Gastrocnemius medialis (tissue), 4 donors: ENCODE data around the gene DAGLA. TPM values are rescaled to one million over a fixed set of nuclear protein-coding genes. Genes with fewer than 3 reads are reported as not detected.

Source experiments
- ATAC-seq, 2 donors: fragments of 150-250 bp; one replicate each; pipeline ENCODE4 v1.9.1; 2016
- DNase-seq, 2 donors: peaks; one replicate each; pipeline ENCODE4 v3.0.0-alpha.2; 2019
- H3K27ac ChIP-seq, 4 donors: fragments of 200-600 bp; sonication (generic); 1 replicate in 1 of 4; 2 replicates in 3 of 4; pipeline ENCODE4 v1.5.1; 2016 to 2018; ENCODE audit warnings: mild to moderate bottlenecking in 2 of 4, moderate library complexity in 1 of 4
- H3K27me3 ChIP-seq, 3 donors: fragments of 200-600 bp; sonication (generic) in 2 of 3; 1 replicate in 1 of 3; 2 replicates in 2 of 3; pipeline versions ENCODE4 v1.5.1 to v1.6.0; 2016 to 2019; ENCODE audit warnings: mild to moderate bottlenecking in 1 of 3, moderate library complexity in 1 of 3
- H3K36me3 ChIP-seq, 2 donors: fragments of 200-600 bp; sonication (generic) in 1 of 2; one replicate each; pipeline ENCODE4 v1.5.1; 2017 to 2018
- H3K4me1 ChIP-seq, 2 donors: fragments of 200-600 bp; sonication (generic) in 1 of 2; one replicate each; pipeline ENCODE4 v1.5.1; 2016 to 2017; ENCODE audit warnings: mild to moderate bottlenecking in 2 of 2
- H3K4me3 ChIP-seq, 4 donors: fragments of 200-600 bp; sonication (generic) in 3 of 4; 1 replicate in 1 of 4; 2 replicates in 3 of 4; pipeline ENCODE4 v1.5.1; 2016 to 2019; ENCODE audit warnings: mild to moderate bottlenecking in 2 of 4
- H3K9me3 ChIP-seq, 3 donors: fragments of 200-600 bp; sonication (generic) in 2 of 3; 1 replicate in 1 of 3; 2 replicates in 2 of 3; pipeline ENCODE4 v1.5.1; 2016 to 2019
- POLR2A ChIP-seq, 2 donors: fragments of 450-650 bp; IDR thresholded peaks; one replicate each; pipeline ENCODE4 v1.6.1; 2017; ENCODE audit warnings: antibody characterized with exemption in 2 of 2, mild to moderate bottlenecking in 2 of 2, moderate library complexity in 2 of 2
- in situ Hi-C, 4 donors: fragments of 200-750 bp; cut with MboI; loops; one replicate each; pipeline versions ENCODE4 v1.15.0 to v1.8.0; 2017; ENCODE audit warnings: low sequenced_read_pairs in 4 of 4
- intact Hi-C: fragments of 100-400 bp; cut with DNase I; formaldehyde crosslinking; loops from one replicate; pipeline ENCODE4 v1.15.1; 2023; ENCODE audit warnings: low total_unique reads
- total RNA-seq, 4 donors: library from RNA; depleted of rRNA; stranded (reverse); fragments of >200 nt; gene quantifications; one replicate each; pipeline versions ENCODE4 v1.1.0 to v1.2.3, GENCODE V29; 2016
- TF ChIP-seq, protein P1 (sequence below), 5 experiments: fragments of 450-650 bp in 3 of 5; fragments of 200-600 bp in 2 of 5; sonication (generic) in 2 of 5; IDR thresholded peaks in 4 of 5; conservative IDR thresholded peaks in 1 of 5; 1 replicate in 4 of 5; 2 replicates in 1 of 5; pipeline ENCODE4 v1.5.1; 2016 to 2019; ENCODE audit warnings: antibody characterized with exemption in 5 of 5, mild to moderate bottlenecking in 3 of 5, moderate library complexity in 3 of 5

DAGLA gene
- total RNA-seq, 4 donors from 2014 or later = 0.58 to 5.5 (median 2.9) TPM

DNA sequence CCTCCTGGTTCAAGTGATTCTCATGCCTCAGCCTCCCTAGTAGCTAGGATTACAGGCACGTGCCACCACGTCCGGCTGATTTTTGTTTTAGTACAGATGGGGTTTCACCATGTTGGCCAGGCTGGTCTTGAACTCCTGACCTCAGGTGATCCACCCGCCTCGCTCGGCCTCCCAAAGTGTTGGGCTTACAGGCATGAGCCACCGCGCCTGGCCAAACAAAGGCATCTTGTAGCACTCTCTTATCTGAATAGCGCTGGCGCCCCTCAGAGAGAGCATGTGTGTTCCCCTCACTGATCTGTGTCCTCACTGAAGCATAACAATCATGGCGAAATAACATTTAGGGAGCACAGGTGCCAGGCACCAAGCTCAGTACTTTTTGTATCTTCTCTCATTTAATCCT, 7.2 kb downstream of the DAGLA start:
- ATAC-seq (no peak), DNase-seq (no peak)
- Histone ChIP-seq H3K27ac (peak overlapping the region in 1 of 4 donors; percentile 79), H3K27me3 (no peaks in the 10 kb centered on the region), H3K4me3 (no peak overlapping the region), H3K9me3 (no peaks in the 10 kb centered on the region), H3K4me1 (peaks cover 15 to 27% of the 10 kb centered on the region in 2 donors), H3K36me3 (no peaks in the 10 kb centered on the region)
- intact Hi-C loops = no loop called here
- TF ChIP-seq POLR2A (IDR thresholded peaks at IDR 0.05) = no peak
- TF ChIP-seq, protein P1, sequence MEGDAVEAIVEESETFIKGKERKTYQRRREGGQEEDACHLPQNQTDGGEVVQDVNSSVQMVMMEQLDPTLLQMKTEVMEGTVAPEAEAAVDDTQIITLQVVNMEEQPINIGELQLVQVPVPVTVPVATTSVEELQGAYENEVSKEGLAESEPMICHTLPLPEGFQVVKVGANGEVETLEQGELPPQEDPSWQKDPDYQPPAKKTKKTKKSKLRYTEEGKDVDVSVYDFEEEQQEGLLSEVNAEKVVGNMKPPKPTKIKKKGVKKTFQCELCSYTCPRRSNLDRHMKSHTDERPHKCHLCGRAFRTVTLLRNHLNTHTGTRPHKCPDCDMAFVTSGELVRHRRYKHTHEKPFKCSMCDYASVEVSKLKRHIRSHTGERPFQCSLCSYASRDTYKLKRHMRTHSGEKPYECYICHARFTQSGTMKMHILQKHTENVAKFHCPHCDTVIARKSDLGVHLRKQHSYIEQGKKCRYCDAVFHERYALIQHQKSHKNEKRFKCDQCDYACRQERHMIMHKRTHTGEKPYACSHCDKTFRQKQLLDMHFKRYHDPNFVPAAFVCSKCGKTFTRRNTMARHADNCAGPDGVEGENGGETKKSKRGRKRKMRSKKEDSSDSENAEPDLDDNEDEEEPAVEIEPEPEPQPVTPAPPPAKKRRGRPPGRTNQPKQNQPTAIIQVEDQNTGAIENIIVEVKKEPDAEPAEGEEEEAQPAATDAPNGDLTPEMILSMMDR (IDR thresholded peaks at IDR 0.05 in 4 of 5, conservative IDR thresholded peaks at IDR 0.05 in 1 of 5) = no peak
- in situ Hi-C loops = no loop called here

DNA sequence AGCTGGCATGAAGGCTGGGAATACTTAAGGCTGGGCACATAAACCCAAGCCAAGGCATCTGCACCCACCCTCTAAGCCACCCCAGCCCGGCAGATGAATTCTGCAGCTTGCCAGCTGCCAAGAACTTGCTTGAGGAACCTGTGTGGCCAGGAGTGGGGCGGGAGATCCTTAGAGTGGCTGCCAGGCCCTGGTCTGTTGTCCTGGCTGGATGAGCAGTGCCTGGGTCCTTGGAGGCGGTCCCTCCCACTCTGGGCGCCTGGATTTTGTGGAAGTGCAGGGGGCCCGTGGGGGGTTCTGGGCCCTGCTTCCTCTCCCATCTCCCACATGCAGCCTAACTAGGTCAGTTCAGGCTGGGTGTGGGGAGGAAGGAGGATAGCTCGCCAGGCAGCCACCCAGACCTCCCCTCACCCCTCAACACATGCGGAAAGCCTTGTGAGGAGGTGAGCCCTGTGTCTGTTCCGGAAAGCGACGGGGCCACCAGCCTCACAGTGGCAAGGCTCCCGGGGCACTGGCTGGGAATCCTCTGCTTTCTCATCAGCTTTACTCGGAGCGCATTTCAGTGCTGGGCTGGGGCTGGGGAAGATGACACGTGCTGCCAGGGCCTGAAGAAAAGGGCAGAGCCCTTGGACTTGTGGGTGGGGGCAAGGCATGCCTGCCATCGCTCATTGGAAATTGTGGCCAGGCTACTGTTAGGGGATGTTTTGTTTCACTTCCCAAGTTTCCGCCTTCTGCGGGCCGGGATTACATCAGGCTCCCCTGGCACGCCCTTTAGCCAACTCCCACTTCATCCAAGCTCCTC, 8.4 kb downstream of the DAGLA start:
- Histone ChIP-seq H3K27me3 (no peaks in the 10 kb centered on the region), H3K27ac (peak overlapping the region; percentile 69 to 80 (median 79)), H3K4me1 (peaks cover 6 to 19% of the 10 kb centered on the region in 2 donors), H3K9me3 (no peaks in the 10 kb centered on the region), H3K36me3 (no peaks in the 10 kb centered on the region), H3K4me3 (peak overlapping the region; percentile 26 to 36 (median 30))
- DNase-seq (peak; percentile 56 to 77), ATAC-seq (peak; percentile 71 to 84)
- in situ Hi-C loops = no loop called here
- intact Hi-C loops = no loop called here
- TF ChIP-seq, protein P1 (IDR thresholded peaks at IDR 0.05 in 4 of 5, conservative IDR thresholded peaks at IDR 0.05 in 1 of 5) = no peak
- peak in 1 of 2 donors; percentile 9 for TF ChIP-seq POLR2A (IDR thresholded peaks at IDR 0.05)

DNA sequence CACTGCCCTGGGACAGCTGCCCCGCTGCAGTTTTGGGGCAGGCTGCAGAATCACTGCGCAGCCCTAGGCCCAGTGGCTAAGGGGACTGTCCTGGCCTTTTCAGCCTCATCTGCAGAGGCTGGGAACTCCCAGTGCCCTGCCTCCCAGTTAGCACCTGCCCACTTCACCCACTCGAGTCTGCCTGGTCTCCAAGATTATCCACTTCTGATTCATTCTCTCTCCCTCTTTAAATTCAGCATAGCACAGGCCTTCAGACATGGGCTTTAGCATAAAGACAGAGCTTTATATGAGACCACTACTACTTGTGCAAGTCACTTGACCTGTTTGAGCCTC, 8.9 kb downstream of the DAGLA start:
- Histone ChIP-seq H3K36me3 (no peaks in the 10 kb centered on the region), H3K4me3 (peak overlapping the region in 1 of 4 donors; percentile 26), H3K27ac (peak overlapping the region; percentile 69 to 80 (median 79)), H3K27me3 (no peaks in the 10 kb centered on the region), H3K9me3 (no peaks in the 10 kb centered on the region), H3K4me1 (peaks cover 12 to 25% of the 10 kb centered on the region in 2 donors)
- intact Hi-C loops (no loop called here), in situ Hi-C loops (no loop called here)
- no peak for ATAC-seq
- TF ChIP-seq POLR2A (IDR thresholded peaks at IDR 0.05) = no peak
- TF ChIP-seq, protein P1 (IDR thresholded peaks at IDR 0.05 in 4 of 5, conservative IDR thresholded peaks at IDR 0.05 in 1 of 5) = no peak
- no peak for DNase-seq

DNA sequence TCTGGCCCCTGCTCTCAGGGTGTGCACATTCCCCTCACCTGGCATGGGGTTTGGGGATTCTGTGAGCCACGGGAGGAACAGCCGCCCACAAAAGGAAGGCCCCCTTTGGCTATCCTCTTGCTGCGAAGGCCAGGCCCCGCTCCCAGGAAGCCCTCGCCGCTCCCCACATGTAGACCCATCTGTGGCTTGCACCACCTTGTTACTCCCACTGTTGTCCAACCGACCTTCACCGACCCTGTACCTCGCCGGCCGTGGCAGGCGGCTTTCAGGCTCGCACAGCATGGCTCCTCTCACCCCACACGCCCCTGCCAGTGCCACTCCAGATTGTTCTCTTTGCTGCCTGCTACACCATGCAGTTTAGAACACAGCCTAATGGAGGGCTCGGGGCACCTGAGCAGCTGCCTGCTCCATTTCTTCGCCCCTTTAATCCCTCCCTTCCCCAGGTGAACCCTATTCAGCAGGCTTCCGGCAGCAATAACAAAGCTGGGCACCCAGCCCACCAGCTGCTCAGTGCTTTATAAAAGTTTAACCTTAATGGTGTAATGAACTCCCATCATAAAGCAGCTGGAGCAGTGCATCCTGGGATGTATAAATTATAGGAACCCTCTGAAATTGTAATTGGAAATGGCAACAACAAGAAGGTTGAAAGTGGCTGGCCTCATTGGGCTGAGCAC, 10.7 kb downstream of the DAGLA start:
- no peaks in the 10 kb centered on the region for H3K27me3 ChIP-seq
- no peak overlapping the region for H3K27ac ChIP-seq
- H3K4me3 ChIP-seq = no peak overlapping the region
- ATAC-seq (no peak), DNase-seq (no peak)
- TF ChIP-seq, protein P1 (IDR thresholded peaks at IDR 0.05 in 4 of 5, conservative IDR thresholded peaks at IDR 0.05 in 1 of 5) = no peak
- no peak for TF ChIP-seq POLR2A (IDR thresholded peaks at IDR 0.05)
- intact Hi-C loops (loop anchor here (10.0 kb wide), 1 partner anchor 274 kb away; the partner anchor contains the start of gene FTH1), in situ Hi-C loops (no loop called here)
- H3K9me3 ChIP-seq = no peaks in the 10 kb centered on the region
- H3K4me1 ChIP-seq = peaks cover 28 to 42% of the 10 kb centered on the region in 2 donors
- H3K36me3 ChIP-seq = no peaks in the 10 kb centered on the region
